Body of pancreas (tissue), 4 donors: ENCODE results near the gene POLR2J. TPM values are rescaled to one million over a fixed set of nuclear protein-coding genes. Genes with fewer than 3 reads are reported as not detected.
"Not testable (repeated sequence)": the region's sequence is repeated elsewhere in the genome, so short reads cannot be mapped to it uniquely, and the experiment has no call there.

Experiments used
- ATAC-seq: fragments of 150-250 bp; one replicate; pipeline ENCODE4 v1.9.1; 2016
- DNase-seq, 4 donors: peaks; one replicate each; pipeline ENCODE4 v3.0.0-alpha.2; 2019
- H3K27ac ChIP-seq, 4 donors: fragments of 200-600 bp; sonication (generic); 1 replicate in 3 of 4; 2 replicates in 1 of 4; pipeline versions ENCODE4 v1.5.1 to v1.6.1; 2016 to 2019; ENCODE audit warnings: mild to moderate bottlenecking in 1 of 4, mixed read lengths in 1 of 4, moderate library complexity in 1 of 4
- H3K27me3 ChIP-seq, 2 donors: fragments of 200-600 bp; sonication (generic); one replicate each; pipeline ENCODE4 v1.6.0; 2016; ENCODE audit warnings: mild to moderate bottlenecking in 1 of 2
- H3K36me3 ChIP-seq, 2 donors: fragments of 200-600 bp; sonication (generic); replicated peaks in 1 of 2; 2 replicates each; pipeline ENCODE4 v1.5.1; 2016; ENCODE audit warnings: low read depth in 2 of 2; ENCODE audit not compliant: insufficient read depth in 1 of 2
- H3K4me1 ChIP-seq: fragments of 200-600 bp; sonication (generic); one replicate; pipeline ENCODE4 v1.6.0; 2016
- H3K4me3 ChIP-seq, 2 donors: fragments of 200-600 bp; sonication (generic); 1 replicate in 1 of 2; 2 replicates in 1 of 2; pipeline ENCODE4 v1.5.1; 2016 to 2019
- H3K9me3 ChIP-seq, 3 donors: fragments of 200-600 bp; sonication (generic); 1 replicate in 2 of 3; 2 replicates in 1 of 3; pipeline ENCODE4 v1.5.1; 2016
- WGBS, 2 donors: methylation state at CpG; one replicate each; pipeline ENCODE4 v1.1.5; 2017; 5-methylcytosine and 5-hydroxymethylcytosine counted together
- intact Hi-C: fragments of 100-400 bp; cut with DNase I; formaldehyde crosslinking; loops from one replicate; pipeline ENCODE4 v1.15.1; 2023
- total RNA-seq, 2 donors: library from RNA; depleted of rRNA; stranded (reverse); fragments of >200 nt; gene quantifications; one replicate each; pipeline ENCODE4 v1.1.0, GENCODE V29; 2016

Gene POLR2J
- total RNA-seq, 2 donors from 2014 or later: 6.6 to 12.5 TPM

DNA sequence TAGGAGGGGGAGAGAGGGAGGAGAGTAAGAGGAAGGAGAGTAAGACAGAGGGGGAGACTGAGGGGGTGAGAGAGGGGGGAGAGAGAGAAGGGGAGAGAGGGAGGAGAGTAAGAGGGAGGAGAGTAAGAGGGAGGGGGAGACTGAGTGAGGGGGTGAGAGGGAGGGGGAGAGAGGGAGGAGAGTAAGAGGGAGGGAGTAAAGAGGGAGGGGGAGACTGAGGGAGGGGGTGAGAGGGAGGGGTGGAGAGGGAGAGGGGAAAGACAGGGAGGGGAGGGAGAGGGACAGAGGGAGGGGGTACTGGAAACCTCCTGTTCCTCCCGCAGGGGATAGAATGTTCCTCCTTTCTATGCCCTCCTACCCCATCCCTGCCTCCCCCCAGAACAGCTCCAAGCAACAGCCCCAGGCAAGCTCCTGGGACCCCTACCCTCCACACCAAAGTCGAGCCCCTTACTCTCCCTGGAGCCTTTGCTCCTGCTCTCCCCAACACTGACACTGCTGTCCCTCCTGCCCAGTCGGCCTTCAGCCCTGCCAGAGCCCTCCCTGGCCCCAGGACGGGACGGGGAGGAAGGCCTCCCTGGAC, 34.0 kb upstream of the POLR2J start:
- H3K27ac ChIP-seq: peak overlapping the region in 1 of 4 donors; percentile 37
- H3K36me3 ChIP-seq, H3K4me1 ChIP-seq, H3K4me3 ChIP-seq, intact Hi-C loops, ATAC-seq, H3K9me3 ChIP-seq, H3K27me3 ChIP-seq: not testable (repeated sequence)
- WGBS, 2 donors: 5 to 14% methylated on average over 2 to 4 of the region's 5 CpGs
- DNase-seq: peak in 3 of 4 donors; percentile 6 to 12 (median 11)

DNA sequence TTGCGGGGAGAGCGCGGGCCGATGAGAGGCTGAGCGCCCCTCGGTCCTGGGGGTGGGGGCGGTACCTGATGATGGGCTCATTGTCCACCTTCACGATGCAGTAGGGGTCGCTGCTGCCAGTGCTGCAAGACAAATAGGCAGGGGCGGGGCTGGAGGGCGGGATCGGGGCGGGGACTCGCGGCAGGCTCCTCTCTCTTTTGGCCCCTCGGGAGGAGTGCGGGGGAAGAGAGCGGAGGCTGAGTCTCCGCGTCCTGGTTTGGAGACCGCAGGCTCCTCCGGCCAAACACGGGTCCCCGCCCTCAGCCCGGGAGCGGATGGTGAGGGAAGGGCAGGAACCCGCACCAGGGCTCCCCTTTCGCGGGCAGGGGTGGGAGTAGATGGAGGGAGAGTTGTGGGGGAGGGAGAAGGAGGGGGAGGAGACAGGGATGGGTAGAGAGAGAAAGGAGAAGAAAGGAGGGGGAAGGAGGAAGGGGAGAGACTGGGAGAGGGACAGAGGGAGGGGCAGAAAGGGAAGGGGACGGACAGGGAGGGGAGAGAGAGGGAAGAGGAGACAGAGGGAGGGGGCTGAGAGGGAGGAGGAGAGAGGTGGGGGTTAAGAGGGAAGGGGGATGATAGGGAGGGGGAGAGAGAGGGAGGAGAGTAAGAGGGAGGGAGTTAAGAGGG, 33.3 kb upstream of the POLR2J start:
- H3K9me3 ChIP-seq, H3K27ac ChIP-seq, intact Hi-C loops, H3K36me3 ChIP-seq, H3K4me3 ChIP-seq, H3K27me3 ChIP-seq, H3K4me1 ChIP-seq, DNase-seq: not testable (repeated sequence)
- WGBS, 2 donors: no CpG with 5 or more reads among the region's 30 CpGs
- peak; percentile 54 for ATAC-seq

DNA sequence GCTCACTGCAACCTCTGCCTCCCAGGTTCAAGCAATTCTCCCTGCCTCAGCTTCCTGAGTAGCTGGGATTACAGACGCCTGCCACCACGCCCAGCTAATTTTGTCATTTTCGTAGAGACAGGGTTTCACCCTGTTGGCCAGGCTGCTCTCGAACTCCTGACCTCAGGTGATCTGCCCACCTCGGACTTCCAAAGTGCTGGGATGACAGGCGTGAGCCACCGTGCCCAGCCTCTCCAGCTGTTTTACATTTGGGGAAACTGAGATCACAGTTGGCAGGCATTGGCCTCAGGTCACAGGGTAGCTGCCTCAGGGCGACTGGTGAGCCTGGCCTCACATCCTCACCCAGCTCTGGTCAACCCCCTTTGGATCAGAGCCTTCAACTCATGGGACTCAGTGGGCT, 31.9 kb upstream of the POLR2J start:
- DNase-seq, ATAC-seq, H3K27me3 ChIP-seq, H3K9me3 ChIP-seq, H3K4me1 ChIP-seq, H3K36me3 ChIP-seq, H3K27ac ChIP-seq, intact Hi-C loops, H3K4me3 ChIP-seq: not testable (repeated sequence)
- WGBS, 2 donors: 70% methylated on average over 7 of the region's 8 CpGs; no CpG with 5 or more reads in 1 of the 2 donors

DNA sequence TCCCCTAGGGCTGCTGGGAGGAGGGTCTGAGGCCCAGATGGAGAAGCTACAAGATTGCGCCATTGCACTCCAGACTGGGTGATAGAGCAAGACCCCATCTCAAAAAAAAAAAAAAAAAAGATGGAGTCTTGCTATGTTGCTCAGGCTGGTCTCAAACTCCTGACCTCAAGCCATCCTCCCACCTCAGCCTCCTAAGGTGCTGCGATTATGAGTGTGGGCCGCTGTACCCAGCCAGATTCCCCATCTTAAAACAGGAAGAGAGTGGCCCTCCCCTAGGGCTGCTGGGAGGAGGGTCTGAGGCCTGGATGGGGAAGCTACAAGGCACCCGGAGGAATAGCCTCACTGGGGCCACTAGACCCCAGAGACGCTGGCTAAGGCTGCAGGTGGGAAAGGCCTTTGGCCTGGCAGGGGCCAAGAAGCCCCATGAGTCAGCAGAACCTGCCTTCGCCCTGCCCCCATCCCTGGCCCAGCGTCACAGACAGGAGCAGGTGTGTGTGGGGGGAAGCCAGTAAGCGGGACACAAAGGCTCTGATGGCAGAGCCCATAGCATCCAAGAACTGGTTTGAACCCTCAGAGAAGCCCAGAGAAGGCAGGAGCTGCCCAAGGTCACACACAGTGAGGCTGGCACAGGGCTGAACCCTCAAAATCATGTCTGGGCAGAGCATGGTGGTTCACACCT, 28.8 kb upstream of the POLR2J start:
- WGBS, 2 donors: 70% methylated on average over 2 of the region's 8 CpGs; no CpG with 5 or more reads in 1 of the 2 donors
- ATAC-seq: not testable (repeated sequence)
- DNase-seq: peak in 2 of 4 donors; percentile 2 to 3

DNA sequence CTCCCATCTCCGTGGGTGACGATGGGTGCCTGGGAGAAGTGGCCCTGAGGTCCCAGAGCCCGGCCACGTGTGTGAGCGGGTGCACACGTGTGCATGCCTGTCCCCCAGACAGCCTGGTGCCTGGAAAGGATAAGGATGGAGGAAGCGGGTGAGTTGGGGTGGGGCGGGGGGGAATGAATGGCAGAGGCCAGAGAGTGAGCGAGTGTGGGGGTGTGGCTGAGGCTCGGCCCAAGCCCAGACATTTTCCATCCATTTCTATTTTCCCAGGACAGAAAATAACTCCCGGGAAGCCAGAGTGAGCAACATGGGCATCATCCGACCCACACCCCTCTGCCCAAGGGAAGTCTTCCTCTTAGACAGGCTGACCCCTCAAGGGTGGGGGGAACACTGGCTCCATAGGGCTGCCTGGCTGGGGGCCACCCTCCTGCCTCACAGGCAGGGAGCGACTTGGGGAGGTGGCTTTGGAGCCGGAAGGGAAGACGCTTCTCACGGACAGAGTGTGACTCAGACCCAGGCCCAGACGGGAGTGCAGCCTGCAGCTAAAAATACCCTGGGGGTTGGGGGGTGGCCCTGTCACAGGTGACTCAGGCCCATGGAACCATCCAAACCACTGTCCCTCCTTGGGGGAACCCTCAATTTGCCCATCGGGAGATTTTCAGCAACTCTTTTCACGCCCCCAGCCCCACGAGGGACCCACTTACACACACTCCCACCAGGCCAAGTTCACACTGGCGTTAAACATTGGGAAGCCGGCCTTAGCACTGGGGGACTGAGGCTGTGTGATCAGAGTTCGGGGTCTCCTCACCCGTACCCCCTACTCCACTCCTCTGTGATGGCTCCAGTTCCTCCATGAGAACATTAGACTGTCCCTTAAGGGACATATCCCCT, 26.8 kb upstream of the POLR2J start:
- H3K9me3 ChIP-seq, H3K4me3 ChIP-seq, H3K36me3 ChIP-seq, intact Hi-C loops, H3K27me3 ChIP-seq, H3K27ac ChIP-seq, H3K4me1 ChIP-seq: not testable (repeated sequence)
- peak in 1 of 4 donors; percentile 3 for DNase-seq
- WGBS, 2 donors: 81% methylated on average over 5 of the region's 24 CpGs; no CpG with 5 or more reads in 1 of the 2 donors
- ATAC-seq: peak; percentile 16

More for the DNA sequence above, 28.8 kb upstream of the POLR2J start:
- H3K4me1 ChIP-seq, H3K9me3 ChIP-seq, H3K4me3 ChIP-seq, H3K27me3 ChIP-seq, H3K36me3 ChIP-seq, intact Hi-C loops, H3K27ac ChIP-seq: not testable (repeated sequence)

DNA sequence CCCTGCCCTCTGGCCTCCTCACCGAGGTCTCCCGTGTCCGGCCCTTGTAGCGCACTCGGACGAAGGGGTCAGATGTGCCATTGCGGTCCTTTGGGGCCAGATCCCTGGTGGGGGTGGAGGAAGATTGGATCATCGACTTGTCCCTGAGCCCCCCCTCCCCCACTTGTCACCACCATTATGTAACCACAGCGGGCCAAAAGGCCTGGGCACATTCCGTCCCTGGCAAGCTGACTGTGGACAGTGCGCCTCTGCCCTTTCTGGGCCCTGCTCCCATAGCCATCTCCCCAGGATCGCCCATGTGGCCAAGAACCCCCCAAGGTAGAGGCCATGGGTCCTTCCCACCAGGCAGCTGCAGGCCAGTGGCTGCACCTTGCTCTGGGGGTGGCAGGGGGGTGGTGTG, 24.4 kb upstream of the POLR2J start:
- H3K4me1 ChIP-seq, H3K36me3 ChIP-seq, H3K4me3 ChIP-seq, H3K27me3 ChIP-seq, ATAC-seq, H3K27ac ChIP-seq, H3K9me3 ChIP-seq, intact Hi-C loops, DNase-seq: not testable (repeated sequence)
- no CpG with 5 or more reads among the region's 12 CpGs for WGBS, 2 donors

DNA sequence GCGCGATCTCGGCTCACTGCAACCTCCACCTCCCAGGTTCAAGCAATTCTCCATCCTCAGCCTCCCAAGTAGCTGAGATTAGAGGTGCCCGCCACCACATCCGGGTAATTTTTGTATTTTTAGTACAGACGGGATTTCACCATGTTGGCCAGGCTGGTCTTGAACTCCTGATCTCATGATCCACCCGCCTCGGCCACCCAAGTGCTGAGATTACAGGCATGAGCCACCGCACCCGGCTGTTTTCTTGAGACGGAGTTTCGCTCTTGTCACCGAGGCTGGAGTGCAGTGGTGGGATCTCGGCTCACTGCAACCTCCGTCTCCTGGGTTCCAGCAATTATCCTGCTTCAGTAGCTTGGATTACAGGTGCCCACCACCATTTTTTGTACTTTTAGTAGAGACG, 19.6 kb upstream of the POLR2J start:
- H3K4me3 ChIP-seq, ATAC-seq, H3K36me3 ChIP-seq, H3K27ac ChIP-seq, DNase-seq, H3K9me3 ChIP-seq, intact Hi-C loops, H3K4me1 ChIP-seq, H3K27me3 ChIP-seq: not testable (repeated sequence)
- WGBS, 2 donors: 91 to 95% methylated on average over 3 to 15 of the region's 16 CpGs

DNA sequence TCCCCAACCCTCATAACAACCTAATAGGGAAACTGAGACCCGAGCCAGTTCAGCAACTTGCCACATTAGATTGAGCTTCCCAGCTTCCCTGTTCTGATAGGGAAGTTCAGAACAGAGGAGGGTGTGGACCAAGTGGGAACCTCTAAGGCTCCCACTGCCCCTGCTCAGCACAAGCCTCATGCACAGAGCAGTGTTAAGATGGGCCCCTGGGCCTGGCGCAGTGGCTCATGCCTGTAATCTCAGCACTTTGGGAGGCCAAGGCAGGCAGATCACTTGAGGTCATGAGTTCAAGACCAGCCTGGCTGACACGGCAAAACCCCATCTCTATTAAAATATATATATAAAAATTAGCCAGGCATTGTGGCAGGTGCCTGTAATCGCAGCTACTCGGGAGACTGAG, 18.6 kb upstream of the POLR2J start:
- DNase-seq, H3K36me3 ChIP-seq, H3K4me3 ChIP-seq, H3K27me3 ChIP-seq, intact Hi-C loops, H3K4me1 ChIP-seq, H3K27ac ChIP-seq, ATAC-seq, H3K9me3 ChIP-seq: not testable (repeated sequence)
- 100% methylated on average over 1 of the region's 5 CpGs; no CpG with 5 or more reads in 1 of the 2 donors for WGBS, 2 donors

DNA sequence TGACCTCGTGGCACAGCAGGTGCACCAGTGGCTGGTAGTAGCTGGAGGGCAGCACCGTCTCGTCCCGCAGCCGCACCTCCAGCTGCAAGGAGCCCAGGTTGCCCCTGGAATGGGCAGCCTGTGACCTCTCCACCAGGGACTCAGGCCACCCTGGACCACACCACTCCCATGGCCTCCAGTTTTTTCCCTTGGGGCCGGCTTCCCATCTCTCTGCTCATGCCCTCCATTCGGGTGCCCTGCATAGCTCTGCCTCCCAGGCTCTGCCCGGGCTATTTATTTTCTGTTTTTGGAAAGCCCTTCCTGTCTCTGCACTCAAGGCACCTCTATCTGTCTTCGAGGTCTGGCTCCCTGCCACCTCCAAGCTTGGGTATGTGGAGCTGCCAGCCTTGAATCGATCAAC, 18.1 kb upstream of the POLR2J start:
- H3K4me1 ChIP-seq, DNase-seq, H3K9me3 ChIP-seq, intact Hi-C loops, H3K36me3 ChIP-seq, H3K27me3 ChIP-seq, ATAC-seq, H3K27ac ChIP-seq, H3K4me3 ChIP-seq: not testable (repeated sequence)
- WGBS, 2 donors: no CpG with 5 or more reads among the region's 10 CpGs

DNA sequence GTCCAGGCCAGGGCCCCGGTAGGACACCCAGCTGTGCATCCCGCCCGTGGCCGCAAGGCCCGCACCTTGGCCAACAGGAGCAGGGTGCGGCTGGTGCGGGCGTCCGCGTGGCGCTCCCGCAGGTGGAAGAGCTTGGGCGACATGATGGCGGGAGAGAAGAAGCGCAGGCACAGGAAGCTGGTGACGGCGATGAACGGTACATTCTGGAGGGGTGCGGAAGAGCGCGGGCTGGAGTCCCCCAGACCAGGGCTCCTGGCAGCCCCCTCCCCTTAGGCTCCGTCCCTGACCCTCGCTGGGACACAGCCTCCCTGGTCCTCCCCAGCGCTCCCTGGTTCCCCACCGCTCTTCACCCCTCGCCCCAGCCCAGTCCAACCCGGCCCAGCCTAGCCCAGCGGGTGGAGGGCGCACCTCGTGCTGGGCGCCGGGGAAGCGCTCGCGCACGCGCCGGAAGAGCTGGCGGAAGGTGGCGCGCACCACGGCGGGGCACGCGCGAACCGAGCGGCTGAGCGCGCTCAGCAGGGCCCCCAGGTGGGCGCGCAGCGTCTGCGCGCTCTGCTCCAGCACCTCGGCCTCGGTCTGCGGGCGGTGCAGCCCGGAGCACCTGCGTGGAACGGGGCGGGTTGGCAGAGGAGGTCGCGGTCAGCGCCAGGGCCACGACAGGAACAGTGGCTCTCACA, 15.9 kb upstream of the POLR2J start:
- H3K36me3 ChIP-seq, intact Hi-C loops, H3K27ac ChIP-seq, H3K9me3 ChIP-seq, H3K27me3 ChIP-seq, DNase-seq, H3K4me1 ChIP-seq, H3K4me3 ChIP-seq: not testable (repeated sequence)
- WGBS, 2 donors: no CpG with 5 or more reads among the region's 67 CpGs
- ATAC-seq: peak; percentile 18

DNA sequence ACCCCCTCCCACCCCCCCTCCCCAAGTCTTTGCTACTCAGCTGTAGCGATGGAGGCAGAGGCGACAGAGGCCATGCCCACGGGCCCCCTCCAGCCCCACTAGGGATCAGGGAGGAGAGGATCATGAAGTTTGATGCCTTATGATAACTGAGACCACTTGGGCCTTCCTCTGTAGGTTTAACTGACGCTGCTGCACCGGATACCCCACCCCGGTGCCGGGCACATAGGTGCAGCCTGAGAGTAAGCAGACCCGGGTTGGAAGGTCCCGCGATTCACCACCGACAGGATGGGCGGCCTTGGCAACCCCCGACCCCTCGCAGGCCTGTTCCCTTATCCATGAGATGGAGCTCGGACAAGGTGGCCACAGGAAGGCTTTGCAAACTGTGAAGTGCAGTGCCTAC, 15.3 kb upstream of the POLR2J start:
- 29% methylated on average over 5 of the region's 15 CpGs; no CpG with 5 or more reads in 1 of the 2 donors for WGBS, 2 donors
- ATAC-seq: not testable (repeated sequence)

More for the DNA sequence above, 15.3 kb upstream of the POLR2J start:
- H3K4me3 ChIP-seq, H3K27me3 ChIP-seq, H3K9me3 ChIP-seq, intact Hi-C loops, H3K4me1 ChIP-seq, H3K36me3 ChIP-seq, H3K27ac ChIP-seq: not testable (repeated sequence)
- peak in 3 of 4 donors; percentile 10 to 19 (median 13) for DNase-seq
